Thyroid gland (tissue), 4 donors: ENCODE data around the gene ANTXRL.
"Not testable (repeated sequence)": the region's sequence is repeated elsewhere in the genome, so short reads cannot be mapped to it uniquely, and the experiment has no call there.

Source experiments
- POLR2A ChIP-seq, 2 donors: fragments of 450-650 bp; IDR thresholded peaks; one replicate each; pipeline ENCODE4 v1.6.1; 2017; ENCODE audit warnings: antibody characterized with exemption in 2 of 2, mild to moderate bottlenecking in 2 of 2, moderate library complexity in 1 of 2
- TF ChIP-seq, protein P1 (sequence below), 6 experiments: fragments of 200-600 bp in 3 of 6; fragments of 450-650 bp in 3 of 6; sonication (generic) in 3 of 6; IDR thresholded peaks; one replicate each; pipeline ENCODE4 v1.5.1; 2016 to 2019; ENCODE audit warnings: antibody characterized with exemption in 6 of 6, mild to moderate bottlenecking in 2 of 6, inconsistent platforms in 1 of 6, moderate library complexity in 1 of 6

DNA sequence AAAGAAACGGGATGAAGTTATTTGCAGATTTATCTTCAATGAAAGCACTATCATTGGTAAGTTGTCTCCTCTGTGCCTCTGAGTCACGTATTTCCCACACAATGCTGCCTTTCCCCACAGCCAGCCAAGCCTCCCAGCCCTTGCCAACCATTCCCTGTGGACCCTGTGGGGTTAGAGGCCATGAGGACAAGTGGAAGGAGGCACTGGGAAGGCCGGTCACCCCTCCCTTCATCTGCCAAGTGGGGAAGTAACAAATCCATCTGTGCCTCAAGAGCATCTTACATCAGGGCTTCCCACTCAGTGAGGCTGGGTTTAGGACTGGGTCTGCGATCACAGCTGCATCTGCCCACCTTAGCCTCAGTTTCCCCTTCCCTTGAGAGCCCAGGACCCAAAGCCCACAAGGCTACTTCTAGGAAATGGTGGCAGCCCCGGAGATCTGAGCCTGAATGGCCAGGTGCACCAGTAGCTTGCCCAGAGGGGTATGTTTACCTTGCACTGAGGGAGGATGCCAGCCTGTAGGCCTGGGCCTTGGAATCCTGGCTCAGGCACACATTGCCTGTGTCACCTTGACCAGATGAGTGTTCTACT is 16.1 kb downstream of the ANTXRL start:
- TF ChIP-seq, protein P1, sequence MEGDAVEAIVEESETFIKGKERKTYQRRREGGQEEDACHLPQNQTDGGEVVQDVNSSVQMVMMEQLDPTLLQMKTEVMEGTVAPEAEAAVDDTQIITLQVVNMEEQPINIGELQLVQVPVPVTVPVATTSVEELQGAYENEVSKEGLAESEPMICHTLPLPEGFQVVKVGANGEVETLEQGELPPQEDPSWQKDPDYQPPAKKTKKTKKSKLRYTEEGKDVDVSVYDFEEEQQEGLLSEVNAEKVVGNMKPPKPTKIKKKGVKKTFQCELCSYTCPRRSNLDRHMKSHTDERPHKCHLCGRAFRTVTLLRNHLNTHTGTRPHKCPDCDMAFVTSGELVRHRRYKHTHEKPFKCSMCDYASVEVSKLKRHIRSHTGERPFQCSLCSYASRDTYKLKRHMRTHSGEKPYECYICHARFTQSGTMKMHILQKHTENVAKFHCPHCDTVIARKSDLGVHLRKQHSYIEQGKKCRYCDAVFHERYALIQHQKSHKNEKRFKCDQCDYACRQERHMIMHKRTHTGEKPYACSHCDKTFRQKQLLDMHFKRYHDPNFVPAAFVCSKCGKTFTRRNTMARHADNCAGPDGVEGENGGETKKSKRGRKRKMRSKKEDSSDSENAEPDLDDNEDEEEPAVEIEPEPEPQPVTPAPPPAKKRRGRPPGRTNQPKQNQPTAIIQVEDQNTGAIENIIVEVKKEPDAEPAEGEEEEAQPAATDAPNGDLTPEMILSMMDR (IDR thresholded peaks at IDR 0.05): not testable (repeated sequence)
- not testable (repeated sequence) for TF ChIP-seq POLR2A (IDR thresholded peaks at IDR 0.05)
